HCT116 (cell line): Measurements from ENCODE around the gene DFFA. TPM values are rescaled to one million over a fixed set of nuclear protein-coding genes. Genes with fewer than 3 reads are reported as not detected.

Experiments
- ATAC-seq: fragments of 200-7000 bp; cut with Tn5 transposase; 2 replicates; pipeline ENCODE4 v1.9.1; 2020; ENCODE audit warnings: mild to moderate bottlenecking, moderate library complexity
- BruUV-seq: library from RNA; stranded (reverse); fragments of 400-500 nt; replicated peaks from 2 replicates; lab custom pipeline; 2021; lab: Mats Ljungman, UMichigan
- CTCF ChIA-PET: fragments of 300-600 bp; sonication (Branson Sonifier 250); formaldehyde crosslinking; loops from one replicate; lab custom pipeline; 2021; ENCODE audit warnings: antibody characterized with exemption; lab: Charles Lee
- POLR2A ChIA-PET: fragments of 300-600, 350-600 bp; sonication (Branson Sonifier 250); formaldehyde crosslinking; loops from one replicate; lab custom pipeline; 2021; ENCODE audit warnings: antibody characterized with exemption; lab: Charles Lee
- RAD21 ChIA-PET, 2 experiments: fragments of 300-600 bp; sonication (Branson Sonifier 250); formaldehyde crosslinking; loops; one replicate each; lab custom pipeline; 2023; ENCODE audit warnings: low total read pairs in 2 of 2; ENCODE audit not compliant: uncharacterized antibody in 2 of 2, unreplicated experiment in 2 of 2, low non-redundant PET in 1 of 2; lab: Charles Lee
- DNase-seq: peaks from one replicate; pipeline ENCODE4 v3.0.0-alpha.2; 2010; ENCODE audit warnings: low read depth, low spot score
- H2AFZ ChIP-seq: fragments of 200-600 bp; shearing (Covaris generic), sonication (generic); 2 replicates; pipeline ENCODE4 v1.6.1; 2017; ENCODE audit warnings: low read depth, mixed run types, mixed read lengths, antibody characterized with exemption, low read length; ENCODE audit not compliant: poor library complexity, severe bottlenecking
- H3K27ac ChIP-seq: 2 replicates; pipeline ENCODE4 v1.5.1; 2012; ENCODE audit warnings: low read depth, low read length
- H3K27me3 ChIP-seq: fragments of 200-600 bp; sonication (generic); 2 replicates; pipeline ENCODE4 v1.6.1; 2016; ENCODE audit warnings: mixed run types, low read length, mixed read lengths; ENCODE audit not compliant: insufficient read depth
- H3K36me3 ChIP-seq, 2 experiments: fragments of 200-500 bp in 1 of 2; fragments of 200-600 bp in 1 of 2; sonication (Bioruptor generic) in 1 of 2; sonication (generic) in 1 of 2; 2 replicates each; pipeline versions ENCODE4 v1.5.1 to v1.6.1; 2014 to 2016; ENCODE audit warnings: low read length in 2 of 2, inconsistent platforms in 1 of 2, mixed read lengths in 1 of 2, mixed run types in 1 of 2; ENCODE audit not compliant: insufficient read depth in 2 of 2, control insufficient read depth in 1 of 2
- H3K4me1 ChIP-seq, 2 experiments: fragments of 200-600 bp in 1 of 2; sonication (generic) in 1 of 2; 2 replicates each; pipeline versions ENCODE4 v1.5.1 to v1.6.1; 2012 to 2017; ENCODE audit warnings: low read length in 2 of 2, inconsistent platforms in 1 of 2, mild to moderate bottlenecking in 1 of 2, mixed read lengths in 1 of 2, mixed run types in 1 of 2, moderate library complexity in 1 of 2; ENCODE audit not compliant: insufficient read depth in 2 of 2, control insufficient read depth in 1 of 2
- H3K4me2 ChIP-seq: fragments of 200-600 bp; sonication (generic); 2 replicates; pipeline ENCODE4 v1.6.1; 2017; ENCODE audit warnings: mixed run types, low read length, mixed read lengths
- H3K4me3 ChIP-seq, 2 experiments: fragments of 200-600 bp in 1 of 2; sonication (generic) in 1 of 2; replicated peaks in 1 of 2; 2 replicates each; pipeline ENCODE4 v1.5.1; 2011 to 2016; ENCODE audit warnings: low read length in 2 of 2, control low read depth in 1 of 2, low read depth in 1 of 2, mild to moderate bottlenecking in 1 of 2, mixed read lengths in 1 of 2, mixed run types in 1 of 2
- H3K79me2 ChIP-seq: fragments of 200-600 bp; sonication (generic); 2 replicates; pipeline ENCODE4 v1.6.1; 2017; ENCODE audit warnings: mild to moderate bottlenecking, mixed run types, low read length, moderate library complexity, mixed read lengths; ENCODE audit not compliant: insufficient read depth
- H3K9ac ChIP-seq: fragments of 200-600 bp; sonication (generic); 2 replicates; pipeline ENCODE4 v1.6.1; 2016; ENCODE audit warnings: low read length, mixed read lengths
- H3K9me2 ChIP-seq: fragments of 200-600 bp; sonication (generic), shearing (Covaris generic); 2 replicates; pipeline ENCODE4 v1.6.1; 2017; ENCODE audit warnings: mixed run types, mild to moderate bottlenecking, moderate library complexity; ENCODE audit not compliant: insufficient read depth
- H3K9me3 ChIP-seq, 2 experiments: fragments of 200-500 bp in 1 of 2; fragments of 200-600 bp in 1 of 2; sonication (Bioruptor generic) in 1 of 2; sonication (generic) in 1 of 2; 2 replicates each; pipeline ENCODE4 v1.6.1; 2014 to 2017; ENCODE audit warnings: low read length in 2 of 2, mixed read lengths in 2 of 2, inconsistent platforms in 1 of 2, low read depth in 1 of 2, mild to moderate bottlenecking in 1 of 2, mixed run types in 1 of 2, moderate library complexity in 1 of 2; ENCODE audit not compliant: control insufficient read depth in 1 of 2, insufficient read depth in 1 of 2
- H4K20me1 ChIP-seq: fragments of 200-600 bp; sonication (generic), shearing (Covaris generic); 2 replicates; pipeline ENCODE4 v1.6.1; 2017; ENCODE audit warnings: mixed run types, mild to moderate bottlenecking, moderate library complexity; ENCODE audit not compliant: insufficient read depth
- ELF1 ChIP-seq: IDR thresholded peaks from 2 replicates; pipeline ENCODE4 v1.6.1; 2012; ENCODE audit warnings: low read depth, borderline replicate concordance
- EZH2 ChIP-seq: fragments of 200-600 bp; sonication (generic); IDR thresholded peaks from 2 replicates; pipeline ENCODE4 v1.6.1; 2017; ENCODE audit warnings: antibody characterized with exemption, mixed run types
- EZH2phosphoT487 ChIP-seq: fragments of 200-600 bp; IDR thresholded peaks from 2 replicates; pipeline ENCODE4 v1.6.1; 2018; ENCODE audit warnings: antibody characterized with exemption, borderline replicate concordance
- SRF ChIP-seq: IDR thresholded peaks from 2 replicates; pipeline ENCODE4 v1.6.1; 2012; ENCODE audit warnings: low read depth
- intact Hi-C: fragments of 100-400 bp; cut with micrococcal nuclease; formaldehyde crosslinking; loops from 2 replicates; pipeline ENCODE4 v1.10.0; 2022
- total RNA-seq: library from RNA; stranded (reverse); gene quantifications from one replicate; pipeline ENCODE4 v1.2.1, GENCODE V29; 2021; ENCODE audit not compliant: unreplicated experiment
- TF ChIP-seq, protein P1 (sequence below): IDR thresholded peaks from 2 replicates; pipeline ENCODE4 v1.6.1; 2011; ENCODE audit warnings: mild to moderate bottlenecking, low read length, moderate library complexity; ENCODE audit not compliant: insufficient replicate concordance; ENCODE audit errors: extremely low read depth
- TF ChIP-seq, protein P2 (sequence below): IDR thresholded peaks from 2 replicates; pipeline ENCODE4 v1.6.1; 2012; ENCODE audit warnings: low read depth

The DFFA gene
- total RNA-seq, 1 experiment from 2014 or later = 67.7 TPM

DNA sequence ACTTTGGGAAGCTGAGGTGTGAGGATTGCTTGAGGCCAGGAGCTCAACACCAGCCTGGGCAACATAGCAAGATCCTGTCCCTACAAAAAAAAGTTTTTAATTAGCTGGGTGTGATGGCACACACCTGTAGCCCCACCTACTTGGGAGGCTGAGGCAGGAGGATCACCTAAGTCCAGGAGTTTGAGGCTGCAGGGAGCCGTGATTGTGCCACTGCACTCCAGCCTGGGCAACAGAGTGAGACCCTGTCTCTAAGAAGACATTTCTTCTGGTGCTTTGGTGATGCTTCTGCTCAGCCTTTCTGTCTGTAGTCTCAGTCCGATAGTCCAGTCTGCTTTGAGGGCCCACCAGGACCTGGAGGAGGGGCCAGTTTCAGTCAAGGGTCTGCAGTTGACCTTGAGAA, 65.1 kb downstream of the DFFA start:
- no peaks in the 10 kb centered on the region for H3K9me3 ChIP-seq
- no TSS peak for BruUV-seq
- no peak for ATAC-seq
- POLR2A ChIA-PET = no interaction called here
- no peaks in the 10 kb centered on the region for H3K27me3 ChIP-seq
- intact Hi-C loops = no loop called here
- no peak overlapping the region for H3K27ac ChIP-seq
- H3K79me2 ChIP-seq = peaks cover 1% of the 10 kb centered on the region; the same call in 1 of the 2 replicates
- no peaks in the 10 kb centered on the region for H3K9me2 ChIP-seq
- DNase-seq = no peak
- RAD21 ChIA-PET = no interaction called here
- H3K4me1 ChIP-seq = no peaks in the 10 kb centered on the region
- CTCF ChIA-PET = no interaction called here
- H3K36me3 ChIP-seq = peaks cover 48 to 74% of the 10 kb centered on the region in 2 experiments; a peak in 3 of 4 replicates
- H3K4me2 ChIP-seq = no peak overlapping the region
- no peak overlapping the region for H2AFZ ChIP-seq
- H4K20me1 ChIP-seq = no peaks in the 10 kb centered on the region
- H3K4me3 ChIP-seq = no peak overlapping the region
- TF ChIP-seq EZH2 (no peak), ELF1 (no peak), EZH2phosphoT487 (no peak), SRF (no peak)
- TF ChIP-seq, protein P1, sequence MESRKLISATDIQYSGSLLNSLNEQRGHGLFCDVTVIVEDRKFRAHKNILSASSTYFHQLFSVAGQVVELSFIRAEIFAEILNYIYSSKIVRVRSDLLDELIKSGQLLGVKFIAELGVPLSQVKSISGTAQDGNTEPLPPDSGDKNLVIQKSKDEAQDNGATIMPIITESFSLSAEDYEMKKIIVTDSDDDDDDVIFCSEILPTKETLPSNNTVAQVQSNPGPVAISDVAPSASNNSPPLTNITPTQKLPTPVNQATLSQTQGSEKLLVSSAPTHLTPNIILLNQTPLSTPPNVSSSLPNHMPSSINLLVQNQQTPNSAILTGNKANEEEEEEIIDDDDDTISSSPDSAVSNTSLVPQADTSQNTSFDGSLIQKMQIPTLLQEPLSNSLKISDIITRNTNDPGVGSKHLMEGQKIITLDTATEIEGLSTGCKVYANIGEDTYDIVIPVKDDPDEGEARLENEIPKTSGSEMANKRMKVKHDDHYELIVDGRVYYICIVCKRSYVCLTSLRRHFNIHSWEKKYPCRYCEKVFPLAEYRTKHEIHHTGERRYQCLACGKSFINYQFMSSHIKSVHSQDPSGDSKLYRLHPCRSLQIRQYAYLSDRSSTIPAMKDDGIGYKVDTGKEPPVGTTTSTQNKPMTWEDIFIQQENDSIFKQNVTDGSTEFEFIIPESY = no peak
- TF ChIP-seq, protein P2, sequence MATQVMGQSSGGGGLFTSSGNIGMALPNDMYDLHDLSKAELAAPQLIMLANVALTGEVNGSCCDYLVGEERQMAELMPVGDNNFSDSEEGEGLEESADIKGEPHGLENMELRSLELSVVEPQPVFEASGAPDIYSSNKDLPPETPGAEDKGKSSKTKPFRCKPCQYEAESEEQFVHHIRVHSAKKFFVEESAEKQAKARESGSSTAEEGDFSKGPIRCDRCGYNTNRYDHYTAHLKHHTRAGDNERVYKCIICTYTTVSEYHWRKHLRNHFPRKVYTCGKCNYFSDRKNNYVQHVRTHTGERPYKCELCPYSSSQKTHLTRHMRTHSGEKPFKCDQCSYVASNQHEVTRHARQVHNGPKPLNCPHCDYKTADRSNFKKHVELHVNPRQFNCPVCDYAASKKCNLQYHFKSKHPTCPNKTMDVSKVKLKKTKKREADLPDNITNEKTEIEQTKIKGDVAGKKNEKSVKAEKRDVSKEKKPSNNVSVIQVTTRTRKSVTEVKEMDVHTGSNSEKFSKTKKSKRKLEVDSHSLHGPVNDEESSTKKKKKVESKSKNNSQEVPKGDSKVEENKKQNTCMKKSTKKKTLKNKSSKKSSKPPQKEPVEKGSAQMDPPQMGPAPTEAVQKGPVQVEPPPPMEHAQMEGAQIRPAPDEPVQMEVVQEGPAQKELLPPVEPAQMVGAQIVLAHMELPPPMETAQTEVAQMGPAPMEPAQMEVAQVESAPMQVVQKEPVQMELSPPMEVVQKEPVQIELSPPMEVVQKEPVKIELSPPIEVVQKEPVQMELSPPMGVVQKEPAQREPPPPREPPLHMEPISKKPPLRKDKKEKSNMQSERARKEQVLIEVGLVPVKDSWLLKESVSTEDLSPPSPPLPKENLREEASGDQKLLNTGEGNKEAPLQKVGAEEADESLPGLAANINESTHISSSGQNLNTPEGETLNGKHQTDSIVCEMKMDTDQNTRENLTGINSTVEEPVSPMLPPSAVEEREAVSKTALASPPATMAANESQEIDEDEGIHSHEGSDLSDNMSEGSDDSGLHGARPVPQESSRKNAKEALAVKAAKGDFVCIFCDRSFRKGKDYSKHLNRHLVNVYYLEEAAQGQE = no peak
- no peak overlapping the region for H3K9ac ChIP-seq

Other genes starting within 250 kb of the DFFA start
- gene PGD, start 73.5 kb downstream of the DFFA start, total RNA-seq = 144 TPM
- gene CENPS, start 42.1 kb downstream of the DFFA start, total RNA-seq = 21.9 TPM
- gene CORT, start 22.5 kb downstream of the DFFA start, total RNA-seq = 0.84 TPM
- gene PEX14, start 2.4 kb upstream of the DFFA start, total RNA-seq = 29.3 TPM